Measurements from ENCODE around the gene PHTF2. TPM values are rescaled to one million over a fixed set of nuclear protein-coding genes. Genes with fewer than 3 reads are reported as not detected.
A peak's percentile ranks its signal among the peaks of the same experiment; 100 is the strongest.

PHTF2 gene
- polyA plus RNA-seq, 1 donor (not counting 4 experiments of a cell fraction or from before 2014, with no cell fraction given): 24.1 TPM

GRCh38 chr7:77931841-77932240 is 133.3 kb downstream of the PHTF2 start:
- no peak overlapping the region for H3K9ac ChIP-seq (ENCODE audit: control insufficient read depth, extremely low read depth, insufficient read depth, low read length)
- H3K4me3 ChIP-seq (ENCODE audit: control insufficient read depth in 2 of 3, extremely low read depth in 1 of 3, insufficient read depth in 2 of 3, low read depth in 1 of 3, low read length in 3 of 3): no peak overlapping the region
- H3K79me2 ChIP-seq (ENCODE audit: control insufficient read depth, insufficient read depth, low read length): no peaks in the 10 kb centered on the region
- H3K27ac ChIP-seq (ENCODE audit: control insufficient read depth, insufficient read depth, low read length): no peak overlapping the region
- no peak overlapping the region for H3K4me2 ChIP-seq (ENCODE audit: control insufficient read depth, extremely low read depth, insufficient read depth, low read depth, low read length)
- FAIRE-seq (no peak), DNase-seq (ENCODE audit: low read depth, low spot score) (no peak)
- H3K9me1 ChIP-seq (ENCODE audit: control insufficient read depth, extremely low read depth, insufficient read depth, low read length): no peaks in the 10 kb centered on the region
- H3K9me3 ChIP-seq (ENCODE audit: control insufficient read depth, low read depth, low read length): no peaks in the 10 kb centered on the region
- no peak overlapping the region for H2AFZ ChIP-seq (ENCODE audit: control insufficient read depth, low read length)
- dilution Hi-C loops (cut with MboI; ENCODE audit: extremely low pct_ligation_motif_present, low sequenced_read_pairs): no loop called here
- TF ChIP-seq CTCF (optimal IDR thresholded peaks at IDR 0.05 in 1 of 3, IDR thresholded peaks at IDR 0.05 in 1 of 3, conservative IDR thresholded peaks at IDR 0.05 in 1 of 3; ENCODE audit: extremely low read depth in 1 of 3, insufficient read depth in 2 of 3, low read length in 3 of 3) (no peak), EZH2 (IDR thresholded peaks at IDR 0.05; ENCODE audit: low read length) (no peak)
- no peaks in the 10 kb centered on the region for H4K20me1 ChIP-seq (ENCODE audit: control insufficient read depth, extremely low read depth, insufficient read depth, low read length)
- H3K27me3 ChIP-seq (ENCODE audit: control insufficient read depth, extremely low read depth, insufficient read depth, low read length): no peaks in the 10 kb centered on the region
- H3K36me3 ChIP-seq (ENCODE audit: control insufficient read depth in 2 of 2, extremely low read depth in 1 of 2, insufficient read depth in 2 of 2, low read length in 2 of 2): no peaks in the 10 kb centered on the region
- peaks cover 5% of the 10 kb centered on the region for H3K4me1 ChIP-seq (ENCODE audit: control insufficient read depth, extremely low read depth, insufficient read depth, low read length)

GRCh38 chr7:77933394-77933793 is 134.8 kb downstream of the PHTF2 start:
- no peak for TF ChIP-seq CTCF (optimal IDR thresholded peaks at IDR 0.05 in 1 of 3, IDR thresholded peaks at IDR 0.05 in 1 of 3, conservative IDR thresholded peaks at IDR 0.05 in 1 of 3; ENCODE audit: extremely low read depth in 1 of 3, insufficient read depth in 2 of 3, low read length in 3 of 3)
- no peak for TF ChIP-seq EZH2 (IDR thresholded peaks at IDR 0.05; ENCODE audit: low read length)
- FAIRE-seq (peak; percentile 53), DNase-seq (ENCODE audit: low read depth, low spot score) (peak; percentile 23)
- H3K9me3 ChIP-seq (ENCODE audit: control insufficient read depth, low read depth, low read length): no peaks in the 10 kb centered on the region
- H3K4me1 ChIP-seq (ENCODE audit: control insufficient read depth, extremely low read depth, insufficient read depth, low read length): peaks cover 5% of the 10 kb centered on the region
- H3K27me3 ChIP-seq (ENCODE audit: control insufficient read depth, extremely low read depth, insufficient read depth, low read length): no peaks in the 10 kb centered on the region
- H3K9me1 ChIP-seq (ENCODE audit: control insufficient read depth, extremely low read depth, insufficient read depth, low read length): no peaks in the 10 kb centered on the region
- no peak overlapping the region for H2AFZ ChIP-seq (ENCODE audit: control insufficient read depth, low read length)
- no peak overlapping the region for H3K27ac ChIP-seq (ENCODE audit: control insufficient read depth, insufficient read depth, low read length)
- H4K20me1 ChIP-seq (ENCODE audit: control insufficient read depth, extremely low read depth, insufficient read depth, low read length): no peaks in the 10 kb centered on the region
- no peaks in the 10 kb centered on the region for H3K79me2 ChIP-seq (ENCODE audit: control insufficient read depth, insufficient read depth, low read length)
- no peak overlapping the region for H3K4me3 ChIP-seq (ENCODE audit: control insufficient read depth in 2 of 3, extremely low read depth in 1 of 3, insufficient read depth in 2 of 3, low read depth in 1 of 3, low read length in 3 of 3)
- dilution Hi-C loops (cut with MboI; ENCODE audit: extremely low pct_ligation_motif_present, low sequenced_read_pairs): no loop called here
- H3K9ac ChIP-seq (ENCODE audit: control insufficient read depth, extremely low read depth, insufficient read depth, low read length): no peak overlapping the region
- H3K36me3 ChIP-seq (ENCODE audit: control insufficient read depth in 2 of 2, extremely low read depth in 1 of 2, insufficient read depth in 2 of 2, low read length in 2 of 2): no peaks in the 10 kb centered on the region
- H3K4me2 ChIP-seq (ENCODE audit: control insufficient read depth, extremely low read depth, insufficient read depth, low read depth, low read length): peak overlapping the region; percentile 9
